ENCODE measurements around the gene SNX9. TPM values are rescaled to one million over a fixed set of nuclear protein-coding genes. Genes with fewer than 3 reads are reported as not detected.

The SNX9 gene
- total and polyA plus RNA-seq, 2 of the 8 experiments (the other 6 are each of a cell fraction or from before 2014, with no cell fraction given): 11.8 to 23.2 TPM

GRCh38 chr6:157989541-157990289 is 166.7 kb downstream of the SNX9 start:
- no peak overlapping the region for H3K14ac ChIP-seq (ENCODE audit: insufficient read length)
- H4K91ac ChIP-seq (replicated peaks; ENCODE audit: insufficient read length, low read length): no peak overlapping the region
- 0 out of 2 replicates have a peak overlapping the region, but pooled peaks have one; percentile 68 for H2BK12ac ChIP-seq (ENCODE audit: low read depth, low read length)
- H2BK20ac ChIP-seq (ENCODE audit: low read length): no peak overlapping the region
- no peak overlapping the region for H2AFZ ChIP-seq (ENCODE audit: low read length)
- WGBS, 2 experiments (ENCODE audit: extremely low coverage in 1 of 2, insufficient coverage in 1 of 2, insufficient read length in 1 of 2, insufficient replicate concordance in 2 of 2, low coverage in 1 of 2, low lambda C conversion rate in 2 of 2, missing lambda C conversion rate in 1 of 2): 82% methylated on average over 22 of the region's 22 CpGs; no CpG with 5 or more reads in 1 of the 2 experiments
- DNase-seq (ENCODE audit: low read depth in 1 of 2, low spot score in 2 of 2) (no peak), FAIRE-seq (no peak)
- H3K18ac ChIP-seq (ENCODE audit: extremely low read depth, low read length): no peak overlapping the region
- H3K23me2 ChIP-seq (ENCODE audit: low read depth, low read length): no peaks in the 10 kb centered on the region
- peaks cover 11 to 26% (median 19%) of the 10 kb centered on the region in 4 experiments for H3K4me1 ChIP-seq (replicated peaks in 1 of 4; ENCODE audit: control insufficient read depth in 3 of 4, insufficient read depth in 4 of 4, low read length in 3 of 4)
- H4K20me1 ChIP-seq (replicated peaks in 1 of 2; ENCODE audit: control insufficient read depth in 1 of 2, insufficient read depth in 2 of 2, low read length in 2 of 2): no peaks in the 10 kb centered on the region
- peak overlapping the region; percentile 60; the same call in 1 of the 2 replicates for H2BK5ac ChIP-seq (ENCODE audit: low read depth, low read length)
- no peaks in the 10 kb centered on the region for H3K9me3 ChIP-seq (ENCODE audit: insufficient read depth in 2 of 2, low read depth in 1 of 2, low read length in 1 of 2)
- H2BK120ac ChIP-seq (replicated peaks; ENCODE audit: low read depth, low read length): no peak overlapping the region
- H3K79me1 ChIP-seq (ENCODE audit: low read depth, low read length): peaks cover 3% of the 10 kb centered on the region
- TF ChIP-seq CTCF (IDR thresholded peaks at IDR 0.05; ENCODE audit: control extremely low read depth in 1 of 3, insufficient read depth in 1 of 3, low read depth in 1 of 3, low read length in 3 of 3) (peak in 2 of 3 experiments; percentile 3 to 9; a peak in 2 of 4 replicates), KDM1A (IDR thresholded peaks at IDR 0.05; ENCODE audit: borderline replicate concordance, low read length) (no peak), E2F6 (IDR thresholded peaks at IDR 0.05) (no peak), JUN (IDR thresholded peaks at IDR 0.05; ENCODE audit: low read depth, low read length) (no peak), RAD21 (IDR thresholded peaks at IDR 0.05 in 1 of 2, conservative IDR thresholded peaks at IDR 0.05 in 1 of 2; ENCODE audit: low read depth in 2 of 2, low read length in 2 of 2) (peak in 1 of 2 experiments; percentile 15; a peak in 1 of 4 replicates), POLR2A (IDR thresholded peaks at IDR 0.05; ENCODE audit: control extremely low read depth in 1 of 2, low read depth in 2 of 2, low read length in 2 of 2) (0 out of 3 replicates have a peak, but pooled peaks of 1 of the 2 experiments have one; percentile 4), TBP (IDR thresholded peaks at IDR 0.05; ENCODE audit: low read depth, low read length) (no peak)
- no peak overlapping the region for H3K23ac ChIP-seq (ENCODE audit: insufficient read length)
- H3K4me2 ChIP-seq (ENCODE audit: insufficient read depth in 1 of 2, low read depth in 2 of 2, low read length in 2 of 2): no peak overlapping the region; a peak in 1 of 4 replicates
- H4K5ac ChIP-seq (ENCODE audit: insufficient read length, low read depth, low read length): no peak overlapping the region
- no peak overlapping the region; the same call in 1 of the 2 replicates for H4K8ac ChIP-seq (ENCODE audit: extremely low read depth, insufficient read depth, low read length)
- no peak overlapping the region for H2BK15ac ChIP-seq (ENCODE audit: low read length)
- H2AK5ac ChIP-seq (ENCODE audit: low read depth, low read length): peak overlapping the region; percentile 48; the same call in 1 of the 2 replicates
- H3K27ac ChIP-seq (ENCODE audit: low read depth, low read length): no peak overlapping the region
- no peak overlapping the region for H3K4ac ChIP-seq (replicated peaks; ENCODE audit: insufficient read length, low read depth, low read length)
- no peak overlapping the region for H3K9ac ChIP-seq (replicated peaks in 1 of 4; ENCODE audit: extremely low read depth in 1 of 4, low read depth in 3 of 4, low read length in 3 of 4)
- ChIA-PET POLR2A (ENCODE audit: partially characterized antibody) (interaction anchor here (0.6 to 2.3 kb wide), 5 partner anchors 9 to 43 kb away, joined by 3 to 12 read pairs (median 3); partner anchors contain the start of gene SYNJ2), CTCF (ENCODE audit: partially characterized antibody) (interaction anchor here (0.6 to 1.4 kb wide), 7 partner anchors 10 to 233 kb away, joined by 3 to 8 read pairs (median 3); no protein-coding TSS in a partner anchor)
- H3K4me3 ChIP-seq (ENCODE audit: extremely low read depth in 1 of 4, insufficient read depth in 2 of 4, low read depth in 3 of 4, low read length in 4 of 4): no peak overlapping the region
- H3K27me3 ChIP-seq (replicated peaks in 1 of 4; ENCODE audit: control insufficient read depth in 3 of 4, extremely low read depth in 1 of 4, insufficient read depth in 3 of 4, low read length in 3 of 4): no peaks in the 10 kb centered on the region
- peaks cover 0 to 35% of the 10 kb centered on the region in 2 experiments; a peak in 2 of 4 replicates for H3K79me2 ChIP-seq (ENCODE audit: control insufficient read depth in 1 of 2, insufficient read depth in 2 of 2, low read length in 2 of 2)
- no peaks in the 10 kb centered on the region for H3K36me3 ChIP-seq (ENCODE audit: control insufficient read depth in 2 of 4, insufficient read depth in 4 of 4, low read length in 3 of 4)
- H3K56ac ChIP-seq (replicated peaks; ENCODE audit: insufficient read length, low read depth, low read length): no peak overlapping the region

All from H1 (cell line).